A549 (cell line): ENCODE results near the gene VPS13D. TPM values are rescaled to one million over a fixed set of nuclear protein-coding genes. Genes with fewer than 3 reads are reported as not detected.

ENCODE experiments used
- ATAC-seq, 2 experiments: fragments of 200-7000 bp in 1 of 2; fragments of >200 bp in 1 of 2; cut with Nextera tagmentation in 1 of 2; cut with Tn5 transposase in 1 of 2; 3 replicates each; pipeline versions ENCODE4 v1.8.0 to v1.9.1; 2018 to 2020; ENCODE audit warnings: mild to moderate bottlenecking in 1 of 2, moderate library complexity in 1 of 2
- CTCF ChIA-PET: fragments of 300-600 bp; sonication (Branson Sonifier 250); formaldehyde crosslinking; extraction: SDS; loops from one replicate; lab custom pipeline; 2021; ENCODE audit warnings: antibody characterized with exemption, inconsistent platforms; lab: Yijun Ruan, JAX
- POLR2A ChIA-PET: fragments of 350-600 bp; formaldehyde crosslinking; extraction: SDS; loops from one replicate; lab custom pipeline; 2021; ENCODE audit warnings: antibody characterized with exemption, inconsistent platforms; lab: Yijun Ruan, JAX
- DNase-seq, 2 experiments: peaks; one replicate each; pipeline versions ENCODE4 v3.0.0 to v3.0.0-alpha.2; 2011 to 2016; ENCODE audit warnings: low read depth in 1 of 2, low spot score in 1 of 2
- FAIRE-seq: peaks from 2 replicates; lab custom pipeline; 2011; peaks lifted over from hg19 to GRCh38; lab: Jason Lieb, UNC
- H3K27ac ChIP-seq, 2 experiments: fragments of >200 bp; sonication (Bioruptor Twin); formaldehyde crosslinking; 3 replicates each; pipeline ENCODE4 v1.5.1; 2016 to 2017
- H3K4me1 ChIP-seq: fragments of >200 bp; sonication (Bioruptor Twin); formaldehyde crosslinking; 3 replicates; pipeline ENCODE4 v1.6.1; 2016
- H3K4me2 ChIP-seq: fragments of >200 bp; sonication (Bioruptor Twin); formaldehyde crosslinking; 3 replicates; pipeline ENCODE4 v1.6.1; 2016
- H3K4me3 ChIP-seq: fragments of >200 bp; sonication (Bioruptor Twin); formaldehyde crosslinking; 3 replicates; pipeline ENCODE4 v1.5.1; 2016
- H3K9me3 ChIP-seq: fragments of >200 bp; sonication (Bioruptor Twin); formaldehyde crosslinking; 3 replicates; pipeline ENCODE4 v1.6.1; 2016
- ATOH8 ChIP-seq: fragments of 250-450 bp; sonication (Bioruptor Pico); IDR thresholded peaks from 2 replicates; pipeline ENCODE4 v1.5.0; 2020; ENCODE audit warnings: low read depth, mild to moderate bottlenecking, moderate library complexity
- CBX2 ChIP-seq: fragments of 200-600 bp; sonication (generic); IDR thresholded peaks from 2 replicates; pipeline ENCODE4 v1.6.1; 2016; ENCODE audit warnings: low read depth, mild to moderate bottlenecking, borderline replicate concordance
- CTCF ChIP-seq: fragments of >200 bp; sonication (Bioruptor Twin); formaldehyde crosslinking; IDR thresholded peaks from 3 replicates; pipeline ENCODE4 v1.5.1; 2016
- EHF ChIP-seq: fragments of 250-450 bp; sonication (Bioruptor Pico); IDR thresholded peaks from 2 replicates; pipeline ENCODE4 v1.5.0; 2020; ENCODE audit warnings: mild to moderate bottlenecking
- EHMT2 ChIP-seq: fragments of 200-600 bp; sonication (generic); IDR thresholded peaks from 2 replicates; pipeline ENCODE4 v1.6.1; 2016; ENCODE audit warnings: antibody characterized with exemption, low read depth, mild to moderate bottlenecking, moderate library complexity
- EP300 ChIP-seq, 2 experiments: fragments of >200 bp; sonication (Bioruptor Twin); formaldehyde crosslinking; IDR thresholded peaks; 2 replicates in 1 of 2; 3 replicates in 1 of 2; pipeline ENCODE4 v1.6.1; 2016 to 2017
- FOSB ChIP-seq: fragments of 250-450 bp; sonication (Bioruptor Pico); IDR thresholded peaks from 2 replicates; pipeline ENCODE4 v1.5.0; 2020; ENCODE audit warnings: mild to moderate bottlenecking, moderate library complexity
- FOSL2 ChIP-seq, 2 experiments: fragments of 450-650 bp in 1 of 2; fragments of >200 bp in 1 of 2; sonication (Bioruptor Twin) in 1 of 2; formaldehyde crosslinking; IDR thresholded peaks; 2 replicates each; pipeline versions ENCODE4 v1.5.0 to v1.6.1; 2016 to 2020; ENCODE audit warnings: mild to moderate bottlenecking in 1 of 2, moderate library complexity in 1 of 2
- FOXS1 ChIP-seq: fragments of 250-450 bp; sonication (Bioruptor Pico); IDR thresholded peaks from 2 replicates; pipeline ENCODE4 v1.5.0; 2020; ENCODE audit warnings: mild to moderate bottlenecking, moderate library complexity
- HES2 ChIP-seq: fragments of >200 bp; sonication (Bioruptor Twin); formaldehyde crosslinking; IDR thresholded peaks from 2 replicates; pipeline ENCODE4 v1.6.1; 2016
- HEYL ChIP-seq: fragments of 250-450 bp; sonication (Bioruptor Pico); IDR thresholded peaks from 2 replicates; pipeline ENCODE4 v1.8.0; 2021; ENCODE audit warnings: mild to moderate bottlenecking, moderate library complexity
- HMGXB4 ChIP-seq: fragments of 250-450 bp; sonication (Bioruptor Pico); IDR thresholded peaks from 2 replicates; pipeline ENCODE4 v1.5.0; 2021; ENCODE audit warnings: mild to moderate bottlenecking, moderate library complexity, borderline replicate concordance
- HOXA7 ChIP-seq: fragments of 250-450 bp; sonication (Bioruptor Pico); IDR thresholded peaks from 2 replicates; pipeline ENCODE4 v1.5.0; 2020; ENCODE audit warnings: mild to moderate bottlenecking, moderate library complexity
- HOXB13 ChIP-seq: fragments of 250-450 bp; sonication (Bioruptor Pico); IDR thresholded peaks from 2 replicates; pipeline ENCODE4 v1.5.0; 2020; ENCODE audit warnings: low read depth, mild to moderate bottlenecking, moderate library complexity
- JUN ChIP-seq, 2 experiments: fragments of >200 bp; sonication (Bioruptor Twin); formaldehyde crosslinking; IDR thresholded peaks; 2 replicates in 1 of 2; 3 replicates in 1 of 2; pipeline ENCODE4 v1.6.1; 2016 to 2017
- KDM1A ChIP-seq: fragments of 200-600 bp; sonication (generic); IDR thresholded peaks from 2 replicates; pipeline ENCODE4 v1.6.1; 2016; ENCODE audit warnings: low read depth, mild to moderate bottlenecking
- KDM5A ChIP-seq: fragments of 200-600 bp; sonication (generic); IDR thresholded peaks from 2 replicates; pipeline ENCODE4 v1.6.1; 2016; ENCODE audit warnings: antibody characterized with exemption, mild to moderate bottlenecking
- MAZ ChIP-seq: fragments of 150-350 bp; IDR thresholded peaks from 2 replicates; pipeline ENCODE4 v1.6.1; 2014; ENCODE audit warnings: antibody characterized with exemption, low read depth, low read length, borderline replicate concordance
- MYC ChIP-seq: IDR thresholded peaks from 2 replicates; pipeline ENCODE4 v1.6.1; 2012; ENCODE audit warnings: mild to moderate bottlenecking, inconsistent platforms, low read length, improper control_type of control experiment, borderline replicate concordance
- NPAS2 ChIP-seq: fragments of 250-450 bp; sonication (Bioruptor Pico); IDR thresholded peaks from 2 replicates; pipeline ENCODE4 v1.8.0; 2022; ENCODE audit warnings: mild to moderate bottlenecking, moderate library complexity, borderline replicate concordance
- PHF8 ChIP-seq: fragments of 200-600 bp; sonication (generic); IDR thresholded peaks from 2 replicates; pipeline ENCODE4 v1.6.1; 2016; ENCODE audit warnings: low read depth, mild to moderate bottlenecking, antibody characterized with exemption, moderate library complexity, borderline replicate concordance
- RAD21 ChIP-seq, 2 experiments: fragments of >200 bp in 1 of 2; sonication (Bioruptor Twin) in 1 of 2; formaldehyde crosslinking in 1 of 2; IDR thresholded peaks in 1 of 2; conservative IDR thresholded peaks in 1 of 2; 2 replicates in 1 of 2; 3 replicates in 1 of 2; pipeline ENCODE4 v1.6.1; 2012 to 2018; ENCODE audit warnings: inconsistent platforms in 1 of 2
- RCOR1 ChIP-seq: fragments of 150-350 bp; IDR thresholded peaks from 2 replicates; pipeline ENCODE4 v1.6.1; 2014; ENCODE audit warnings: antibody characterized with exemption, low read length, low read depth
- REST ChIP-seq: fragments of 200-600 bp; sonication (generic); IDR thresholded peaks from 2 replicates; pipeline ENCODE4 v1.6.1; 2016; ENCODE audit warnings: antibody characterized with exemption, mild to moderate bottlenecking, moderate library complexity
- TP53 ChIP-seq: fragments of 250-450 bp; sonication (Bioruptor Pico); IDR thresholded peaks from 2 replicates; pipeline ENCODE4 v1.5.0; 2021; ENCODE audit warnings: mild to moderate bottlenecking, moderate library complexity
- WGBS: methylation state at CpG from one replicate; pipeline ENCODE4 v1.1.6; 2017; ENCODE audit errors: missing lambda C conversion rate; 5-methylcytosine and 5-hydroxymethylcytosine counted together
- polyA plus RNA-seq, 4 experiments: library from polyadenylated mRNA; depleted of rRNA in 3 of 4; stranded (reverse); fragments of >200 nt; fragmentation: RNase III in 1 of 4; extraction: RNeasy Plus Mini Kit Qiagen cat#74134 plus additional on column Dnase treatment in 1 of 4; gene quantifications; 2 replicates in 3 of 4; 3 replicates in 1 of 4; pipeline ENCODE4 v1.2.3, GENCODE V29; 2011 to 2017
- TF ChIP-seq, protein P1 (sequence below): fragments of 150-350 bp; IDR thresholded peaks from 2 replicates; pipeline ENCODE4 v1.6.1; 2014; ENCODE audit warnings: low read depth, mild to moderate bottlenecking, low read length

VPS13D gene
- polyA plus RNA-seq, 2 of the 4 experiments (the other 2 are of a cell fraction): 5.4 to 15.9 TPM

DNA sequence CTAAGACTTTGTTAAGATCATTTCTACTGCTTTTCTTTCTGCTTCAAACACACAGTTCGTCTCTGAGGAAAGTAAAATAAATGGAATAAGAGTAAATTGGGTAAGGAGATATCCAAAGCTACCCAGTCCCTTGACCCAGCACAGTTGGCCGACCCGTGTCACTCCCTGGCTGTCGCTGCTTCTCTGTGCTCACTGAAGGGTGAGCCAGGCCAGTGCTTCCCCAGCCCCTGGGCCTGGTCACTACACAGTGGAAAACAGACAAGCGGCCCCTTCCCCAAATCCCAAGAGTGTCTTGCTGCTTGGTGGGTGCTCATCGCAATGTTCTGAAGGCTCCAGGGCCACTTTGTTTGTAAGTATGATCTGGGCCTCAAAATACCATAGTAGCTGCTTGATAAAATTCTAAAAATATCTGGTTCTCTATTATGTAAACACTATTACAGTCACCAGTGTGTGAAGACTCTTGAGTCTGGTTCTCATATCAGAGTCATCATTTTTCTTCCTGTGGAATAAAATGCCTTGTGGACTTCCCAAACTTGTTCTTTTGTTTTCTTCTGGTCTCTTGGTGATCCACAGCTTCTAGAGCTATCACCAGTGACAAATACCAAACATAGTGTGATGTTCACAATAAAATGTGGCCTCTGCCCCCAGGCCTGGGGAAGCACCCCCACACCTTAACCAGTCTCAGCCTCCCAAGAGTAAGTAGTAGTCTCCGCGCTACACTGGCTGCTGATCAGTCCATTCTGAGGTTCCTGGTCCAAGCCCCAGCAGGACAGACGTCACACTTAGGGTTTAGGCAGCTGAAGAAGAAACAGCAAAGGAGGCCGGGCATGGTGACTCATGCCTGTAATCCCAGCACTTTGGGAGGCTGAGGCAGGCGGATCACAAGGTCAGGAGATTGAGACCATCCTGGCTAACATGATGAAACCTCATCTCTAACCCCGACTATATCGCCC is 282.0 kb downstream of the VPS13D start:
- POLR2A ChIA-PET: no interaction called here
- FAIRE-seq: no peak
- CTCF ChIA-PET: interaction anchor here (1.8 kb wide), 1 partner anchor 17 kb away, joined by 3 read pairs; no protein-coding TSS in a partner anchor
- H3K9me3 ChIP-seq: no peaks in the 10 kb centered on the region
- TF ChIP-seq HOXB13 (CRISPR knock-in tag) (no peak), EP300 (IDR thresholded peaks at IDR 0.05) (no peak), HES2 (no peak), EHF (CRISPR knock-in tag) (no peak), CBX2 (no peak), HEYL (CRISPR knock-in tag) (no peak), JUN (IDR thresholded peaks at IDR 0.05) (no peak), RAD21 (conservative IDR thresholded peaks at IDR 0.05 in 1 of 2, IDR thresholded peaks at IDR 0.05 in 1 of 2) (no peak), HOXA7 (CRISPR knock-in tag) (no peak), RCOR1 (no peak), MAZ (no peak), FOSL2 (IDR thresholded peaks at IDR 0.05) (no peak), FOSL2 (CRISPR knock-in tag; IDR thresholded peaks at IDR 0.05) (no peak), NPAS2 (CRISPR knock-in tag) (no peak), FOSB (no peak), HMGXB4 (CRISPR knock-in tag) (no peak), KDM1A (no peak), MYC (no peak), EHMT2 (no peak)
- TF ChIP-seq, protein P1, sequence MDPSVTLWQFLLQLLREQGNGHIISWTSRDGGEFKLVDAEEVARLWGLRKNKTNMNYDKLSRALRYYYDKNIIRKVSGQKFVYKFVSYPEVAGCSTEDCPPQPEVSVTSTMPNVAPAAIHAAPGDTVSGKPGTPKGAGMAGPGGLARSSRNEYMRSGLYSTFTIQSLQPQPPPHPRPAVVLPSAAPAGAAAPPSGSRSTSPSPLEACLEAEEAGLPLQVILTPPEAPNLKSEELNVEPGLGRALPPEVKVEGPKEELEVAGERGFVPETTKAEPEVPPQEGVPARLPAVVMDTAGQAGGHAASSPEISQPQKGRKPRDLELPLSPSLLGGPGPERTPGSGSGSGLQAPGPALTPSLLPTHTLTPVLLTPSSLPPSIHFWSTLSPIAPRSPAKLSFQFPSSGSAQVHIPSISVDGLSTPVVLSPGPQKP: no peak
- no peak for DNase-seq
- H3K27ac ChIP-seq: no peak overlapping the region
- H3K4me3 ChIP-seq: no peak overlapping the region
- no peaks in the 10 kb centered on the region for H3K4me1 ChIP-seq
- 90% methylated on average over 13 of the region's 13 CpGs for WGBS
- no peak overlapping the region for H3K4me2 ChIP-seq
- ATAC-seq: no peak

DNA sequence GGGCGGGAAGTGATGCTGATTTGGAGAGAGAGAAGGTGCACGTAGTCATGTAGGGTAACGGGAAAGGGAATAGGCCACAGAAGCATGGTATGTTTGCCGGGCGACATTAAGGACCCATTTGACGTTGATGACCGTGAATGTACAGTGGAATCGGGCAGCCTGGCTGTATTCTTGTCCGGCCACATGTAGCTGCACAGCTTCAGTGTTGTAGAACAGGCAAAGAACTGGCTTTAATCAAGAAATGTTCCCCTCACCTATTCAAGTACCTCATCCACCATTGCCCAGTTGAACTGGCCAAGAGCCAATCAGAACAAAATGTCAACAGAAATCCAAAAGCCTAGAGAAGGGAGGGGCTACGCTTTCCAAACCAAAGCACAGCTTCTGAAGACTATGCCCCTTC is 283.4 kb downstream of the VPS13D start:
- H3K4me1 ChIP-seq: no peaks in the 10 kb centered on the region
- 91% methylated on average over 10 of the region's 10 CpGs for WGBS
- FAIRE-seq: no peak
- no peak for DNase-seq
- H3K4me2 ChIP-seq: no peak overlapping the region
- POLR2A ChIA-PET: no interaction called here
- H3K9me3 ChIP-seq: no peaks in the 10 kb centered on the region
- CTCF ChIA-PET: no interaction called here
- no peak overlapping the region; a peak in 1 of 6 replicates for H3K27ac ChIP-seq
- ATAC-seq: no peak
- H3K4me3 ChIP-seq: no peak overlapping the region
- TF ChIP-seq PHF8 (no peak), REST (no peak), JUN (IDR thresholded peaks at IDR 0.05) (no peak), CTCF (no peak), ATOH8 (CRISPR knock-in tag) (no peak), TP53 (no peak), FOXS1 (CRISPR knock-in tag) (no peak), KDM5A (no peak)
